HG03103 (cell line): Measurements from ENCODE around the gene NFATC2IP.
"Not testable (repeated sequence)": the region's sequence is repeated elsewhere in the genome, so short reads cannot be mapped to it uniquely, and the experiment has no call there.

Experiments
- ATAC-seq: cut with Tn5 transposase; IDR thresholded peaks from one replicate; pipeline ENCODE4 v1.9.1; 2021; ENCODE audit warnings: low read depth; ENCODE audit not compliant: unreplicated experiment

NFATC2IP gene

DNA sequence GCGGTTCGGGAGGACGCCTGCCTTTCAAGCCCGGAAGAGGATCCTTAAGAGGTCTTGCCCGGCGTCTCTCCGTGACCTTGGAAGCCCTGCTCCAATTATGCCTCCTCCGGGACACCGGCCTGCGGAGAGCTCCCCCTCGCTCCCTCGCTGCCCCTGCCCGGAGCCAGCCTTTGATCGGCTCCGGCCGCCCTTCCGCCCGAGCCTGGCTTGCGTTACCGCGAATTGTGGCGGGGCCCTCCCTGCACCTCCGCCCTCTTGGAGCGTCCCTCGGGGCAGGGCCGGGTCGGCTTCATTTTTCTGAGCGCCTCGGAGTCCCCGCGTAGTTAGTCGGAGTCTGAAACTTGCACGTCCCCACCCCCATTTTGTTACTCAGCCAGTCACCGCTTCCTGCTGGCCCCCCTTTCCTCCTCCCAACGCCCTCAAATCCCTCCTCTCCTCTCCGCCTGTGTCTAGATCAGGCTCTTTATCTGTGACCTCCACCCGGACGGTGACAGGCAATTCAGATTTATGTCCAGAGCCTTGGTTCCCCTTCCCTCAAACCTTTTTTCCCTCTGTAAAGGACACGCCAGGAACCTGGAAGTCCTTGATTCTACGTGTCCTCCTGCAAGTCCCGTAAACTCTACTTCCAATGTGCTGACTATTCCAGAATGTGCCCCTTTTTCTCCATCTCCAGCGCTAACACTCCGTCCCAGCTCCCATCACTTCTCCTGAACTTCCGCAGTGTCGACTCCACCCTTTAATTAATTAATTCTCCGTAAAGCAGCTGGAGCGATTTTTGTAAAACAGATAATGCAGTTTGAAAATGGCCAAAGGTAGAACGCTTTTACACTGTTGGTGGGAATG lies 25.1 kb upstream of the NFATC2IP start:
- peak; percentile 25 for ATAC-seq

DNA sequence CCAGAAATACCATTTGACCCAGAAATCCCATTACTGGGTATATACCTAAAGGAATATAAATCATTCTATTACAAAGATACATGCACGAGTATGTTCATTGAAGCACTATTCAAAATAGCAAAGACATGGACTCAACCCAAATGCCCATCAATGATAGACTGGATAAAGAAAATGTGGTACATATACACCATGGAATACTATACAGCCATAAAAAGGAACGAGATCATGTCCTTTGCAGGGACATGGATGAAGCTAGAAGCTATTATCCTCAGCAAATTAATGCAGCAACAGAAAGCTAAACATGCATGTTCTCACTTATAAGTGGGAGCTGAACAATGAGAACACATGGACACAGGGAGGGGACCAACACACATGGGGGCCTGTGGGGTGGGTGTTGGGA lies 24.5 kb upstream of the NFATC2IP start:
- ATAC-seq, result not testable (repeated sequence)

DNA sequence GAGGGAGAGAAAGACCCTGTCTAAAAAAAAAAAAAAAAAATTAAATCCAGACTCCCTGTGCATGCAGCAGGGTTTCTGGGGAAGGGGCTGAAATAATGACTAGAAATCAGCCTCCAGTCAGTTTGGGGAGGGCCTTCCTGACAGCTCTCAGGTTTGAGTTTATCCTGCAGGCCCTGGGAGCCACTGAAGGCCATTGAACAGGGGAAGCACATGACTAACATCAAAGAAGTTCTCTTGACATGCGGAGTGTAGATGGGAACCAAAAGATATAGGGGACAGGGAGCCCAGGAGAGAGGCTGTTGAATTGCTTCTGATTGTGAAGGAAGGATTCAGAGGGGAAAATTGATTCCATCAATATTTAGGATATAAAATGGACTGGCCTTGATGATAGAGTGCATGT lies 22.9 kb upstream of the NFATC2IP start:
- no peak for ATAC-seq

DNA sequence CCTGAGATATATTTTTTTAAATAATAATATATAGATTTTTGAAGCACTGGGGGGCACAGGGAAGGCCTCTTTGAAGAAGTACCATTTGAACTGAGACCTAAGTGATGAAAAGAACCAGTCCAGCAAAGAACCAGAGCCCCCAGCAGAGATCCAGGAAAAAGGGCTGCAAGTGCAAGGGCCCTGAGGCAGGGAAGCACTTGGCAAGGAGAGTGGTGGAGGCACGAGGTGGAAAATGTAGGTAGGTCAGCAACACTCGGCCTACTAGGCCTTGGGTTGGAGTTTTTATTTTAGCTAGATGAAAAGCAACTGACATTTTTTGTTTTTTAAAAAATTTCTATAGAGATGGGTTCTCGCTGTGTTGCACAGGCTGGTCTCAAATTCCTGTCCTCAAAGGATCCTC lies 20.5 kb upstream of the NFATC2IP start:
- ATAC-seq, result no peak

DNA sequence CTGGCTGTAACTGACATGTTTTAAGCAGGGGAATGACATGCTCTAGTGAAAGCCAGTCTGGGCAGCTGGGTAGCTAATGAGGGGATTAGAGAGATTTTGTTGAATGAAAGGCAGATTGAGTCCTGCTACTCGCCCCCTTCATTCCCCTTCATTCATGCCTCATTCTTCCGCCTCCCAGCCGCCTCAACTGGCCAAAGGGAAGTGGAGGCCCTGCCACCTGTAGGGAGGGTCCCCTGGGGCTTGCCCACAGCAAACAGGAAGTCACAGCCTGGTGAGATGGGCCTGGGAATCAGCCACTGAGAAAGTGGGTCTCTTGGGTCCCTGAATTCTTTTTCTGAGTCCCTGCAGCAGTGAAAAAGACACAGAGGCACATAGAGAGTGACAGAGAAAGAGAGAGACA lies 20.1 kb upstream of the NFATC2IP start:
- no peak for ATAC-seq

DNA sequence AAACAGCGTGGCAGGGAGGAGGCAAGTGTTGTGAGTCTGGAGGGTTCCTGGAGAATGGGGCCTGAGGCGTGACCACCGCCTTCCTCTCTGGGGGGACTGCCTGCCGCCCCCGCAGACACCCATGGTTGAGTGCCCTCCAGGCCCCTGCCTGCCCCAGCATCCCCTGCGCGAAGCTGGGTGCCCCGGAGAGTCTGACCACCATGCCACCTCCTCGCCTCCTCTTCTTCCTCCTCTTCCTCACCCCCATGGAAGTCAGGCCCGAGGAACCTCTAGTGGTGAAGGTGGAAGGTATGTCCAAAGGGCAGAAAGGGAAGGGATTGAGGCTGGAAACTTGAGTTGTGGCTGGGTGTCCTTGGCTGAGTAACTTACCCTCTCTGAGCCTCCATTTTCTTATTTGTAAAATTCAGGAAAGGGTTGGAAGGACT lies 18.9 kb upstream of the NFATC2IP start, which contains the start of gene CD19:
Gene CD19, plus strand, starts transcription at position 171 of the 425 bp plus-strand sequence. Its CDS starts 30 bp downstream, at position 201.
- no peak for ATAC-seq

DNA sequence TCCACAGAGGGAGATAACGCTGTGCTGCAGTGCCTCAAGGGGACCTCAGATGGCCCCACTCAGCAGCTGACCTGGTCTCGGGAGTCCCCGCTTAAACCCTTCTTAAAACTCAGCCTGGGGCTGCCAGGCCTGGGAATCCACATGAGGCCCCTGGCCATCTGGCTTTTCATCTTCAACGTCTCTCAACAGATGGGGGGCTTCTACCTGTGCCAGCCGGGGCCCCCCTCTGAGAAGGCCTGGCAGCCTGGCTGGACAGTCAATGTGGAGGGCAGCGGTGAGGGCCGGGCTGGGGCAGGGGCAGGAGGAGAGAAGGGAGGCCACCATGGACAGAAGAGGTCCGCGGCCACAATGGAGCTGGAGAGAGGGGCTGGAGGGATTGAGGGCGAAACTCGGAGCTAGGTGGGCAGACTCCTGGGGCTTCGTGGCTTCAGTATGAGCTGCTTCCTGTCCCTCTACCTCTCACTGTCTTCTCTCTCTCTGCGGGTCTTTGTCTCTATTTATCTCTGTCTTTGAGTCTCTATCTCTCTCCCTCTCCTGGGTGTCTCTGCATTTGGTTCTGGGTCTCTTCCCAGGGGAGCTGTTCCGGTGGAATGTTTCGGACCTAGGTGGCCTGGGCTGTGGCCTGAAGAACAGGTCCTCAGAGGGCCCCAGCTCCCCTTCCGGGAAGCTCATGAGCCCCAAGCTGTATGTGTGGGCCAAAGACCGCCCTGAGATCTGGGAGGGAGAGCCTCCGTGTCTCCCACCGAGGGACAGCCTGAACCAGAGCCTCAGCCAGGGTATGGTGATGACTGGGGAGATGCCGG lies 18.2 kb upstream of the NFATC2IP start:
- no peak for ATAC-seq

DNA sequence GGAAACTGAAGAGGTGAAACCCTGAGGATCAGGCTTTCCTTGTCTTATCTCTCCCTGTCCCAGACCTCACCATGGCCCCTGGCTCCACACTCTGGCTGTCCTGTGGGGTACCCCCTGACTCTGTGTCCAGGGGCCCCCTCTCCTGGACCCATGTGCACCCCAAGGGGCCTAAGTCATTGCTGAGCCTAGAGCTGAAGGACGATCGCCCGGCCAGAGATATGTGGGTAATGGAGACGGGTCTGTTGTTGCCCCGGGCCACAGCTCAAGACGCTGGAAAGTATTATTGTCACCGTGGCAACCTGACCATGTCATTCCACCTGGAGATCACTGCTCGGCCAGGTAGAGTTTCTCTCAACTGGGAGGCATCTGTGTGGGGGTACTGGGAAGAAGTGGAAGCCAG lies 17.6 kb upstream of the NFATC2IP start:
- ATAC-seq, result no peak

DNA sequence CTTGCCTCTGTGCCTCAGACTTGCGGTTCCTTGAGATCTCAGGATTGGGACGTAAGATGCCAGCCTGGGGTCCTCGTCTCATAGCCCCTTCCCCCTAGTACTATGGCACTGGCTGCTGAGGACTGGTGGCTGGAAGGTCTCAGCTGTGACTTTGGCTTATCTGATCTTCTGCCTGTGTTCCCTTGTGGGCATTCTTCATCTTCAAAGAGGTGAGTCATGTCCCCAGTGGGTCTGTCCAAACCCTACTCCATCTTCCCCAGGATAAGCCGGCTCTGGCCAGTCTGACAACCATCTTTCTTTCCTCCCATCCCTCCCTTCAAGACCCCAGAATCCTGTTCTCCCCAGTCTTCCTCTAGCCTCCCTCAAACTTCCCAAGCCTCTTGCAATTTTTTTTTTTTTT lies 15.4 kb upstream of the NFATC2IP start:
- no peak for ATAC-seq

DNA sequence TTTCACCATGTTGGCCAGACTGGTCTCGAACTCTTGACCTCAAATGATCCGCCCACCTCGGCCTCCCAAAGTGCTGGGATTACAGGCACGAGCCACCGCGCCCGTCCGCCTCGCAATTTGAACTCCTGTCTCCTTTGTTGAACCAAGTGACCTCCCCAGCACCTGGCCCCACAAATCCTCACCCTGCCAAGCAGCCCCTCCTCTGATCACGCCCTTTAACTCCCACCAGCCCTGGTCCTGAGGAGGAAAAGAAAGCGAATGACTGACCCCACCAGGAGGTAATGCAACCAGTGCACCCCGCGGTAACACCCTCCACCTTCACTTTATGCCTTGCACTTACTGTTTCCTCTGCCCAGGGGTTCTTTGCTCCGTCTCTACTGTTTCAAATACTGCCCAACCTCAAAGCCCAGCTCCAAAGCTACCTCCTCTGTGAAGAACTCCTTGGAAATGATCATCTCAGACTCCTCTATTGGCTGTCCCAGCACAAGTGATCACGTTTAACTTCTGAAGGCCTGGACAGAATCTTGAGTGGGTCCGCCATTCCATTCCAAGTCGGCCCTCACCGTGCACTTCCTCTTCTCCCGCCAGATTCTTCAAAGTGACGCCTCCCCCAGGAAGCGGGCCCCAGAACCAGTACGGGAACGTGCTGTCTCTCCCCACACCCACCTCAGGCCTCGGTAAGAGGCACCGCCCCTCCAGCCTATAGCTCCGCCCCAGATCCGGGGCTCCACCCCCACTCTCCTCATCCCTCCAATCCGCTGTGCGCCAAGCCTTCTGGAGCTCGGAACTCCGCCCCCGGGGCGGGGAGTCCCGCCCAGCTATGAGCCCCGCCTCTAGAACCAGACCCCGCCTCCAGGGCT lies 14.6 kb upstream of the NFATC2IP start:
- peak; percentile 71 for ATAC-seq

DNA sequence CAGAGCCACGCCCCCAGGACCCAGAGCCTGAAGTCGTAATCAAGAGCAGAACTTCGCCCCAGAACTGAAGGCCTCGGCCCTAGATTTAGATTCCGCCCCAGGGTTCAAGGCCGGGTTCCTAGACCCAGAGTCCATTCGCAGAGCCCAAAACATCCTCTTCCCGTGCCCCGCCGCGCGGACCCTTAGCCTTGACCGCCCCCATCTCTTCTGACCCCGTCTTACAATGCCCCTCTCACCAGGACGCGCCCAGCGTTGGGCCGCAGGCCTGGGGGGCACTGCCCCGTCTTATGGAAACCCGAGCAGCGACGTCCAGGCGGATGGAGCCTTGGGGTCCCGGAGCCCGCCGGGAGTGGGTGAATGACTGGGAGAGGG lies 14.0 kb upstream of the NFATC2IP start:
- no peak for ATAC-seq

DNA sequence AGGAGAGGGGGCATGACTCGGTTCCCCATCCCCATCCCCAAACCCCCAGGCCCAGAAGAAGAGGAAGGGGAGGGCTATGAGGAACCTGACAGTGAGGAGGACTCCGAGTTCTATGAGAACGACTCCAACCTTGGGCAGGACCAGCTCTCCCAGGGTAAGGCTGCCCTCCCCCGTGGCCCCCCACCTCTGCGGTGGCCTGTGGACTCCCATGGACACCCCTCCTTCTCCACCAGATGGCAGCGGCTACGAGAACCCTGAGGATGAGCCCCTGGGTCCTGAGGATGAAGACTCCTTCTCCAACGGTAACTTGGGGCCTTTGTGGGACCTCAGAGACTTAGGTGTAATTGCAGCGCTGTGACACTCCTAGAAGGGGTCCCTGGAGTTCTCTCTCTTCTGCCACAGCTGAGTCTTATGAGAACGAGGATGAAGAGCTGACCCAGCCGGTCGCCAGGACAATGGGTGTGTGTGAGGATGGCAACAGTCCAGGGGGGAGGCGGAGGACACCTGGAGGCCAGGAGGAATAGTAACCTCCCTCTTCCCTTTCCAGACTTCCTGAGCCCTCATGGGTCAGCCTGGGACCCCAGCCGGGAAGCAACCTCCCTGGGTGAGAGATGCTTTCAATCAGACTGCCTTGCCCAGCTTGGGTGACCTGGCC lies 13.4 kb upstream of the NFATC2IP start:
- ATAC-seq, result no peak

DNA sequence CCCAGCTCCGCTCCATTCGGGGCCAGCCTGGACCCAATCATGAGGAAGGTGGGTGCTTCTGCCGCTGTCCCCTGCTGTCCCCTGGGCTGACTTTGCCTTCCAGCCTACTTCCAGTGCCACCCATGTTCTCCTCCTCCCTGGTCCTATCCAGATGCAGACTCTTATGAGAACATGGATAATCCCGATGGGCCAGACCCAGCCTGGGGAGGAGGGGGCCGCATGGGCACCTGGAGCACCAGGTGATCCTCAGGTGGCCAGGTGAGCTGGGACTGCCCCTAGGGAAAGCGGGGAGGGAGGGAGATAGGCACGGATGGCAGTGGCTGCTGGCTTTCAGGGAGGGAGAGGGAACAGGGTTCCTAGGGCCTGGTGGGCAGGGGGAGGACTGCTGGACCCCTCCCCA lies 12.0 kb upstream of the NFATC2IP start:
- ATAC-seq, result no peak

DNA sequence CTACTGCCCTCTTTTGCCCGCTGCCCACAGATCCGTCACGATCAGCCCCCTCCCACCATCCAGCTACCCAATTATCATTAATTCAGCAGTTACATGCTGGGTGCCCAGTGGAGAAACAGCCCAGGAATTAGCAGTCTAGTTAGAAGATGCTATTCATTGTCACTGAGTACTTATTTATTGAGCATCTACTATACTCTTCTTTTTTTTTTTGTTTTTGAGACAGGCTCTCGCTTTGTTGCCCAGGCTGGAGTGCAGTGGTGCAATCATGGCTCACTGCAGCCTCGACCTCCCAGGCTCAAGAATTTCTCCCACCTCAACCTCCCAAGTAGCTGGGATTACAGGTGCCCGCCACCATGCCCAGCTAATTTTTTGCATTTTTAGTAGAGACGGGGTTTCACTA lies 10.9 kb upstream of the NFATC2IP start:
- not testable (repeated sequence) for ATAC-seq

DNA sequence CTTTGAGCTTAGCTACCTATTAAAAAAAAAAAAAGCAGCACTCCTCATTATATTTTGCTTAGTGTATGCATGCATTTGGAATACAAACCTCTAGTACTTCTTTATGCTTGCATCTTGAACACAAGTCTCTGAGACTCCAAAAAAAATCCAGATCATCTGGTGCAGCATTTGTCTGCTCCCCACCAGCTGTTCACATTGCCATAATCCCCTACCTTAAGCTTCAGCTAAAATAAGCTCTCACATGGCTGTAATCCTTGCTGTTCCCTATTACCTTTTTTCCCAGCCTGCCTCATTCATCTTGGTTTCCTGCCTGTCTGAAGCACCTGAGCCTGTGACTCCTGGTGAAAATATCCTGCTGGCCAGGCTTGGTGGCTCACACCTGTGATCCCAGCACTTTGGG lies 7.5 kb upstream of the NFATC2IP start:
- ATAC-seq, result no peak

DNA sequence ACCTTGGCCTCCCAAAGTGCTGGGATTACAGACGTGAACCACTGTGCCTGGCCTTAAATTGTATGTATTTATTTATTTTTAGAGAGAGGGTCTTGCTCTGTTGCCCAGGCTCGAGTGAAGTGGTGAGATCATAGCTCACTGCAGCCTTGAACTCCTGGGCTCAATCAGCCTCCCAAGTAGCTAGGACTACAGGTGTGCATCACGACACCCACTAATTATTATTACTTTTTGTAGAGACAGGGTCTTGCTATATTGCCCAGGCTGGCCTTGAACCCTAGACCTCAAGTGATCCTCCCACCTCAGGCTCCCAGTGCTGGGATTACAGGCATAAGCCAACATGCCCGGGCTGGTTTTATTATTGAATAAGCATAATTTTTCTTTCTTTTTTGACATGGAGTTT lies 4.1 kb upstream of the NFATC2IP start:
- no peak for ATAC-seq

DNA sequence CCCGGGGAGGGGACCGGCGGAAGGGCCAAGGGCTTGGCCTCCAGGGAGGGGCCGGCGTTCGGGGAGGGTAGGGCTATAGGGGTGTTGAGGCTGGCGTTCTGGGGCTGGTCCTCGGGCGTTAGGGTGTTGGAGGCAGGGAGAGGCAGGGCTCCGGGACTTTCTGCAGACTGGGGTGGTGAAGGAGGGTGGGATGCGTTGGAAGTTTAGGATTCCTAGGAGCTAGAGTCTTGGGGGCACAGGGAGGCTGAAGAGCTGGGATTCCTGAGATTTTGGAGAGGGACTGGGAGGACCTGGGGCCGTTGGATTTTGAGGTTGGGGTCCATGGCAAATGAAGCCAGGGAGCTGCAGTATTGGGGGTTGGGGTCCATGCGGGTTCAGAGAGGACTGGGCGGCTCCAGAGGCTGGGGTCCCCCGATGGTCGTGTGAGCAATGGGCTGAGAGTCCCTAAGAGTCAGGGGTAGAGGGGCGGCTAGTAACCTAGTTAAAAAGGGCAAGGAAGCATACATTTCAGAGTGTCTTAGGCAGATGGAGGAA lies 740 bp downstream of the NFATC2IP start:
- no peak for ATAC-seq

DNA sequence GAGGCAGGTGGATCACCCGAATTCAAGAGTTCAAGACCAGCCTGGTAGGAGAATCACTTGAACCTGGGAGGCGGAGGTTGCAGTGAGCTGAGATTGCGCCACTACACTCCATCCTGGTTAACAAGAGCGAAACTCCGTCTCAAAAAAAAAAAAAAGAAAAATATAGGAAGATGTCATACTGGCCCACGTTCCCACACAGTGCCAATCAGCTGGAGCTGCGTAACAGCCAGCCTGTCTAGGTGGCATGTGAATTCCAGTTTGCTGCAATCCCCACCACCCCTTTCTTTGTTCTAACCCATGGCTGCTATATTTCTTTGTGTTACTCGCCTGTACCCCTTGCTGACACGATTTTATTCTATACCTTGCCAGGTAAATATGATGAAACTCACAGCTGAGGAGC lies 7.5 kb downstream of the NFATC2IP start:
- no peak for ATAC-seq

DNA sequence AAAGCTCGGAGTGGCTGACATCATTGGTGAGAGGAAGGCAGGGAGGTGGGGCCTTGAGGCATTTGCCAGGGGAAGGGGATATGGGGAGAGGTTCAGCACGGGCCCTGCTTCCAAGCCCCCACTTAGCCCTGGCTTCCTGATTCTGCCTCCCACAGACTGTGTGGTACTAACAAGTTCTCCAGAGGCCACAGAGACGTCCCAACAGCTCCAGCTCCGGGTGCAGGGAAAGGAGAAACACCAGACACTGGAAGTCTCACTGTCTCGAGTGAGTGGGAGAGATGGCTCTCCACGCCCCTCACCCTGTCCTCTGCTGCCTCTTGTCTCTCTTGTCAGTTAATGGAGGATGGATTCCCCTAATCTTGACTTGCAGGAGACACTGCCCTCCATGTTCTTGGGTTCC lies 8.1 kb downstream of the NFATC2IP start:
- no peak for ATAC-seq

DNA sequence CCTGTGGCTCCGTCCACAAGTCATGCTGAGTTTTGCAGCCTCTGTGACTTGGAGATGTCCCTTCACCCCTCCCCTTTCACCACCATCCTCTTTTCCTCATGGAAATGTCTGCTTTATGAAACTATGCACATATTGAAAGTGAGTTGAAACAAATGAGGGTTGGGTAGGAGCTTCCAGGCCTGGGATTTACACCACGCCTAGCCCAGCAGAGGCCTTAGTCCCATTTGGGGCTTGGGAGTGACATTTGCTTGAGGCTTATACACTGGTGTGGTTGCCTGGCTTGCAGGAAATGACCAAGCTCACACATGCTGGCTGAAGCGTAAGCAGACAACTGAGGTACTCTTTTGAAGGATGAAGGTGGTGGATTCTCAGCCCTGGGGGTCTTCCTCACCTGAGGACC lies 13.3 kb downstream of the NFATC2IP start:
- ATAC-seq, result no peak
